Lower leg skin (tissue), 4 donors: ENCODE data around the gene USP3. TPM values are rescaled to one million over a fixed set of nuclear protein-coding genes. Genes with fewer than 3 reads are reported as not detected.
"Not testable (repeated sequence)": the region's sequence is repeated elsewhere in the genome, so short reads cannot be mapped to it uniquely, and the experiment has no call there.

Experiments
- DNase-seq, 2 donors: peaks; one replicate each; pipeline ENCODE4 v3.0.0-alpha.2; 2019; ENCODE audit warnings: low spot score in 2 of 2
- H3K4me3 ChIP-seq: fragments of 200-600 bp; sonication (generic); 2 replicates; pipeline ENCODE4 v1.5.1; 2017; ENCODE audit warnings: mild to moderate bottlenecking, low read depth; ENCODE audit not compliant: poor library complexity, severe bottlenecking
- POLR2A ChIP-seq, 2 donors: fragments of 450-650 bp; IDR thresholded peaks; one replicate each; pipeline ENCODE4 v1.6.1; 2016 to 2017; ENCODE audit warnings: antibody characterized with exemption in 2 of 2, mild to moderate bottlenecking in 1 of 2, moderate library complexity in 1 of 2
- WGBS, 2 donors: methylation state at CpG; one replicate each; pipeline ENCODE4 v1.1.5; 2018; 5-methylcytosine and 5-hydroxymethylcytosine counted together
- intact Hi-C: fragments of 100-400 bp; cut with DNase I; formaldehyde crosslinking; loops from one replicate; pipeline ENCODE4 v1.15.0; 2023; ENCODE audit warnings: low total_unique reads
- total RNA-seq, 4 donors: library from RNA; depleted of rRNA; stranded (reverse); fragments of >200 nt; gene quantifications; one replicate each; pipeline ENCODE4 v1.1.0, GENCODE V29; 2016
- TF ChIP-seq, protein P1 (sequence below), 3 donors: fragments of 450-650 bp; IDR thresholded peaks; one replicate each; pipeline ENCODE4 v1.5.1; 2016; ENCODE audit warnings: antibody characterized with exemption in 3 of 3, mild to moderate bottlenecking in 3 of 3, moderate library complexity in 2 of 3

Gene USP3
- total RNA-seq, 4 donors from 2014 or later: 43.9 to 66.5 (median 55.0) TPM

GRCh38 chr15:63530235-63530634, 25.8 kb downstream of the USP3 start:
- no peak for DNase-seq
- TF ChIP-seq POLR2A (IDR thresholded peaks at IDR 0.05): no peak
- TF ChIP-seq, protein P1, sequence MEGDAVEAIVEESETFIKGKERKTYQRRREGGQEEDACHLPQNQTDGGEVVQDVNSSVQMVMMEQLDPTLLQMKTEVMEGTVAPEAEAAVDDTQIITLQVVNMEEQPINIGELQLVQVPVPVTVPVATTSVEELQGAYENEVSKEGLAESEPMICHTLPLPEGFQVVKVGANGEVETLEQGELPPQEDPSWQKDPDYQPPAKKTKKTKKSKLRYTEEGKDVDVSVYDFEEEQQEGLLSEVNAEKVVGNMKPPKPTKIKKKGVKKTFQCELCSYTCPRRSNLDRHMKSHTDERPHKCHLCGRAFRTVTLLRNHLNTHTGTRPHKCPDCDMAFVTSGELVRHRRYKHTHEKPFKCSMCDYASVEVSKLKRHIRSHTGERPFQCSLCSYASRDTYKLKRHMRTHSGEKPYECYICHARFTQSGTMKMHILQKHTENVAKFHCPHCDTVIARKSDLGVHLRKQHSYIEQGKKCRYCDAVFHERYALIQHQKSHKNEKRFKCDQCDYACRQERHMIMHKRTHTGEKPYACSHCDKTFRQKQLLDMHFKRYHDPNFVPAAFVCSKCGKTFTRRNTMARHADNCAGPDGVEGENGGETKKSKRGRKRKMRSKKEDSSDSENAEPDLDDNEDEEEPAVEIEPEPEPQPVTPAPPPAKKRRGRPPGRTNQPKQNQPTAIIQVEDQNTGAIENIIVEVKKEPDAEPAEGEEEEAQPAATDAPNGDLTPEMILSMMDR (IDR thresholded peaks at IDR 0.05): no peak
- whole genome bisulfite sequencing, 2 donors: 87 to 96% methylated on average over 7 of the region's 7 CpGs
- intact Hi-C loops: no loop called here
- no peak overlapping the region for H3K4me3 ChIP-seq

GRCh38 chr15:63530752-63531299, 26.4 kb downstream of the USP3 start:
- TF ChIP-seq POLR2A (IDR thresholded peaks at IDR 0.05): no peak
- TF ChIP-seq, protein P1 (IDR thresholded peaks at IDR 0.05): no peak
- 95 to 100% methylated on average over 3 of the region's 3 CpGs for WGBS, 2 donors
- no peak overlapping the region for H3K4me3 ChIP-seq
- intact Hi-C loops: no loop called here
- no peak for DNase-seq

DNA sequence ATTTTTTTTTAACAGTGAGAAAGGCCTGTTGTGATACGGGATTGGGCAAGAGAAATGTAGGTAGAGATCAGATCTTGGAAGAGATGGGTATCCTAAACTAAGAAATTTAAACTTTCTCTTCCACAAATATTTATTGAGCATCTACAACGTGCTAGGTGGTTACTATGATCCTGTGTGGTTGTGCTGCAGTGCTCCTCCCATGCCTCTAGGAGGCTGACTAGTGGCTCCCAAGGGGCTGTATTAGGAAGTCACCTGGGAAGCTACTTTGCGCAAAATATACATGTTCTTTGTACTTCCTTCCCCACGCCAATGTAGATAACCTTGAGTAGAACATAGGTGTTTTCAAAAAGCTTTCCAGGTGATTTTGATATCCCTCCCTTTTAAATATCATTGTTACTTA, 27.2 kb downstream of the USP3 start:
- 91 to 93% methylated on average over 4 of the region's 4 CpGs for WGBS, 2 donors
- intact Hi-C loops: no loop called here
- no peak for TF ChIP-seq POLR2A (IDR thresholded peaks at IDR 0.05)
- TF ChIP-seq, protein P1 (IDR thresholded peaks at IDR 0.05): no peak
- no peak for DNase-seq
- H3K4me3 ChIP-seq: no peak overlapping the region

DNA sequence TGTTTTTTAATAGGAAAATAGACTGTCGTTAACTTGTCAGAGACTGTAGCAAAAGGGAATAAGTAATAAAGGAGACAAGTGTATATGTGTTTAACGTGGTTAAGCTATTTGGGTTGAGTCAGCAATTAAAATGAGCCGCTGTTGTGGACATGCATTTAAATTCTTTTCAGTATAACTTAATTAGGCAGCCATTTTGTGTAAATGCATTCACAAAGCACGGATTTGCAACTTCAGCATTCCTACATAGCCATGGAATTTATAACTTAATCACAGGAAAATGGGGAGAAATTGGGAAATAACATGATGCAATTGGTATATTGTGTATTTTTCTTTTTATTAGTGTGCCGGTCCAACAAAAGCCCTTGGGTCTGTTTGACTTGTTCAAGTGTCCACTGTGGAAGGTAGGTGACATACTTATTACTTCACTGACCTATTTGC, 27.9 kb downstream of the USP3 start:
- WGBS, 2 donors: 56 to 59% methylated on average over 5 of the region's 5 CpGs
- TF ChIP-seq POLR2A (IDR thresholded peaks at IDR 0.05): no peak
- TF ChIP-seq, protein P1 (IDR thresholded peaks at IDR 0.05): no peak
- no peak for DNase-seq
- no peak overlapping the region for H3K4me3 ChIP-seq
- intact Hi-C loops: no loop called here

DNA sequence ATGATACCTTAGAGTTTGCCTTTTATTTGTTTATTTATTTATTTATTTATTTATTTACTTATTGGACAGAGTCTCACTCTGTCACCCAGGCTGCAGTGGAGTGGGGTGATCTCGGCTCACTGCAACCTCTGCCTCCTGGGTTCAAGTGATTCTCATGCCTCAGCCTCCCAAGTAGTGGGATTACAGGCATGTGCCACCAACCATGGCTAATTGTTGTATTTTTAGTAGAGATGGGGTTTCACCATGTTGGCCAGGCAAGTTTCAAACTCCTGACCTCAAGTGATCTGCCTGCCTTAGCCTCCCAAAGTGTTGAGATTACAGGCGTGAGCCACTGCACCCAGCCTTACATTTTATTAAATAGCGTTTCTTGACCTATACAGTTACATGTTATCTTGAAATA, 30.5 kb downstream of the USP3 start:
- WGBS, 2 donors: 88 to 93% methylated on average over 3 of the region's 3 CpGs
- intact Hi-C loops: not testable (repeated sequence)

DNA sequence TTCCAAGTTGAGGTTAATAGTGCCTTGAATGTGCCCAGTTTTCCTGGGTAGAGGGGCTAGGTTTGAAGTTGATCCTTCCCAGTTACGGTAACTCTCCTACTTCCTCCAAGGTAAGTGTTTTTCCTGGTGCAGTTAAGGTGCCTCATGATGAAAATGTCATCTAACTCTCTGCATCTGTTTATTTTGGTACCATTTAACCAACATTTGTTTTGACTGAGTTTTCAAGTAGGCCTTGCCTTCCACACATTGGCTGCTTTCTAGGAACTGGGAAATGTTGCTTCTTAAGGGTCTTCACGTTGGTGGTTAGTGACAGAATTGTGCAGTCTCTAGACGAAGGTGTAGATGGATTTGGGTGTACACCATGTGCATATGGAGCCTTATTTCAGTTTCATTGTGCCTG, 31.3 kb downstream of the USP3 start:
- 94 to 95% methylated on average over 3 of the region's 3 CpGs for WGBS, 2 donors

More for the DNA sequence above, 30.5 kb downstream of the USP3 start:
- not testable (repeated sequence) for DNase-seq, H3K4me3 ChIP-seq

More for the DNA sequence above, 31.3 kb downstream of the USP3 start:
- no peak overlapping the region for H3K4me3 ChIP-seq
- TF ChIP-seq, protein P1 (IDR thresholded peaks at IDR 0.05): no peak
- TF ChIP-seq POLR2A (IDR thresholded peaks at IDR 0.05): no peak
- DNase-seq: no peak
- intact Hi-C loops: no loop called here
